Effector memory CD8-positive, alpha-beta T cell (primary cell): ENCODE measurements around the gene NKAIN2.
"Not testable (repeated sequence)": the region's sequence is repeated elsewhere in the genome, so short reads cannot be mapped to it uniquely, and the experiment has no call there.

Experiments
- ATAC-seq: fragments of 150-1000 bp; cut with Tn5 transposase; replicated peaks from 2 replicates; pipeline ENCODE4 v1.10.0; 2021; ENCODE audit warnings: mild to moderate bottlenecking, moderate library complexity
- DNase-seq, 3 experiments: peaks; one replicate each; pipeline ENCODE4 v3.0.0; 2021
- H3K27ac Mint-ChIP-seq, 2 donors: one replicate each; pipeline ENCODE4 v1.8.0; 2022; ENCODE audit warnings: mild to moderate bottlenecking in 2 of 2, mixed read lengths in 2 of 2, moderate library complexity in 2 of 2
- H3K27me3 Mint-ChIP-seq, 2 donors: one replicate each; pipeline ENCODE4 v1.8.0; 2022; ENCODE audit warnings: mixed read lengths in 2 of 2
- H3K36me3 Mint-ChIP-seq: one replicate; pipeline ENCODE4 v1.8.0; 2022; ENCODE audit warnings: mild to moderate bottlenecking, moderate library complexity, mixed read lengths; ENCODE audit not compliant: insufficient read depth
- H3K4me1 Mint-ChIP-seq, 2 donors: one replicate each; pipeline ENCODE4 v1.8.0; 2022; ENCODE audit warnings: low read depth in 2 of 2, mixed read lengths in 2 of 2
- H3K4me3 Mint-ChIP-seq, 2 donors: one replicate each; pipeline ENCODE4 v1.8.0; 2022; ENCODE audit warnings: mild to moderate bottlenecking in 2 of 2, mixed read lengths in 2 of 2, moderate library complexity in 2 of 2
- H3K9me3 Mint-ChIP-seq, 2 donors: one replicate each; pipeline ENCODE4 v1.8.0; 2022; ENCODE audit warnings: mixed read lengths in 2 of 2

The NKAIN2 gene

GRCh38 chr6:124297507-124297906 lies 493.8 kb downstream of the NKAIN2 start:
- H3K36me3 Mint-ChIP-seq, result no peaks in the 10 kb centered on the region
- ATAC-seq, result no peak

DNA sequence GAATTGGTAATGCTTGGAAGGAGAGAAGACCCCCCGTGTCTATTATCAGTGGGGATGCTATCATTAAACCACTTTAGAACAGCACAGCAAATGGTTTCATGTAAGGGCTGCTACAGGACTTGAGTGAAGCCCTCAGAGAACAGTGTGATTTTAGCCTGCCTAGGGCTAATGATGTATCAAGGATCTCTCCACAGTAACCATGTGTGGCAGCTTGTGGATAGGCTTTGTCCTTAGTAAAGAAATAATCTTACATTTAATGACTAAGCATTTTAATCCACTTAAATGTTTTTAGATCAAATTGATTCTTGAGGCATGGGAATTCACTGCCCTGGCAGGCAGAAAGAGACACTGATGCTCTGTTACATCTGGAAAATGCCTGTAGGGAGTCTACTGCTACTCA lies 495.1 kb downstream of the NKAIN2 start:
- Mint-ChIP-seq H3K36me3 (no peaks in the 10 kb centered on the region), H3K9me3 (peaks cover 7% of the 10 kb centered on the region in 2 donors), H3K4me3 (no peak overlapping the region), H3K4me1 (no peaks in the 10 kb centered on the region), H3K27me3 (no peaks in the 10 kb centered on the region), H3K27ac (no peak overlapping the region)
- ATAC-seq, result no peak
- DNase-seq, result no peak

More at GRCh38 chr6:124297507-124297906, 493.8 kb downstream of the NKAIN2 start:
- Mint-ChIP-seq H3K27me3 (no peaks in the 10 kb centered on the region), H3K9me3 (peaks cover 4 to 7% of the 10 kb centered on the region in 2 donors), H3K4me1 (no peaks in the 10 kb centered on the region), H3K27ac (no peak overlapping the region), H3K4me3 (no peak overlapping the region)
- no peak for DNase-seq

GRCh38 chr6:124300907-124301306 lies 497.2 kb downstream of the NKAIN2 start:
- not testable (repeated sequence) for H3K4me1 Mint-ChIP-seq, DNase-seq, H3K27me3 Mint-ChIP-seq, H3K36me3 Mint-ChIP-seq, ATAC-seq, H3K27ac Mint-ChIP-seq, H3K4me3 Mint-ChIP-seq
- H3K9me3 Mint-ChIP-seq, result peaks cover 7 to 11% of the 10 kb centered on the region in 2 donors

GRCh38 chr6:124303971-124304370 lies 500.3 kb downstream of the NKAIN2 start:
- H3K4me3 Mint-ChIP-seq, result no peak overlapping the region
- H3K27me3 Mint-ChIP-seq, result no peaks in the 10 kb centered on the region
- DNase-seq (no peak), ATAC-seq (no peak)
- H3K9me3 Mint-ChIP-seq, result peaks cover 7 to 11% of the 10 kb centered on the region in 2 donors
- H3K27ac Mint-ChIP-seq, result no peak overlapping the region
- no peaks in the 10 kb centered on the region for H3K36me3 Mint-ChIP-seq
- H3K4me1 Mint-ChIP-seq, result no peaks in the 10 kb centered on the region

DNA sequence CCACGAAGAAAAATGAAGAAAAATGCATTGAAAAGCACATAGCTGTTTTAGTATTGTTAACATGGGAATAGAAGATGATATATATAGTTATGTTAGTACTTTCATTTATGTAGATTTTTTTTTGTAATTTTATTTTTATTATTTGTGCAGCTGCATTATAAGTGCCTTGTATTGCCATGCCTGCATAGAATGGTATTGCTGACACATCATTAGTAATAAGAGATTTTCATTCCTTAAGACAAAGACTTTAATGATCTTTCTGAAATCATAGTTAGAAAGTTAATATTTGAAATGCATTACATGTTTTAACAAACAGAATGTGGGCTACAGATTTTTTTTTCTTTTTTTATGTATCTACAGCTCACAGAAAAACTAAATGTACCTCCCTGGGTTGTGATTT lies 506.5 kb downstream of the NKAIN2 start:
- no peaks in the 10 kb centered on the region for H3K27me3 Mint-ChIP-seq
- ATAC-seq (no peak), DNase-seq (no peak)
- no peak overlapping the region for H3K4me3 Mint-ChIP-seq
- no peak overlapping the region for H3K27ac Mint-ChIP-seq
- H3K36me3 Mint-ChIP-seq, result no peaks in the 10 kb centered on the region
- no peaks in the 10 kb centered on the region for H3K4me1 Mint-ChIP-seq
- H3K9me3 Mint-ChIP-seq, result peaks cover 0 to 5% of the 10 kb centered on the region in 2 donors

- H3K4me3 Mint-ChIP-seq, result no peak overlapping the region
- no peaks in the 10 kb centered on the region for H3K36me3 Mint-ChIP-seq
Measured at GRCh38 chr6:124319410-124319809, 515.7 kb downstream of the NKAIN2 start.

DNA sequence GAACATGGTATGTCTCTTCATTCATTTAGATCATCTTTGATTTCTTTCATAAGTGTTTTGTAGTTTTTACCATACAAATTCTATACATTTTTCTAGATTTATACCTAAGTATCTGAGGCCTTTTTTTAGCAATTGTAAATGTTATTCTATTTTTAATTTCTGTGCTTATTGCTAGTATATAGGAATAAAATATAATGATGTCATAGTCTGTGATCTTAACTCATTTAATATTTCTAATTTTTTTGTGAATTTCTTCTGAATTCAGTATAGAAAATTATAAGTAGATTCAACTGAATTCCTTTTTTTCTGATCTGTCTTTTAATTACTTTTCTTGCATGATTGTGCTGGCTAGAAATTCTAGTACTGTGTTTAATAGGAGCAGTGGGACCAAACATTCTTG lies 520.6 kb downstream of the NKAIN2 start:
- no peak for ATAC-seq
- no peaks in the 10 kb centered on the region for H3K27me3 Mint-ChIP-seq

More at GRCh38 chr6:124319410-124319809, 515.7 kb downstream of the NKAIN2 start:
- DNase-seq (no peak), ATAC-seq (no peak)
- no peaks in the 10 kb centered on the region for H3K9me3 Mint-ChIP-seq
- no peaks in the 10 kb centered on the region for H3K4me1 Mint-ChIP-seq
- H3K27me3 Mint-ChIP-seq, result no peaks in the 10 kb centered on the region
- H3K27ac Mint-ChIP-seq, result no peak overlapping the region

DNA sequence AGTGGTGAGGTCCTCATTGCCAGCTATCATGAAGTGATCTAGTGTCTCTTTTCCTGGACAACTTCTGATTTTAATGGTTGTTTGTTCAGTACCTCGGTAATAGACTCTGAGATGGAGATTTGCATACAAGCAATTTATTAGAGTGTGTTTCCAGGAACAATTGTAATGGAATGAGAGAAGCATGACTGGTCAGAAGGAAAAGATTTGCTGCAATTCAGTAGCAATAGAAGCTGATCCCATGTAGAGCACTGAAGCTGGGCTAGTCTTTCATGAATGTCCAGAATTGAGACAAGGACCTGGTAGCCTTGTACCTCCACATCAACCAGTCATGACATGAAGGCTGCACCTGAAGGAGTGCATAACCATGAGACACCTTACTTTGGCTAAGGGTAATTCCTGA lies 526.5 kb downstream of the NKAIN2 start:
- Mint-ChIP-seq H3K27me3 (no peaks in the 10 kb centered on the region), H3K27ac (no peak overlapping the region), H3K4me1 (no peaks in the 10 kb centered on the region), H3K9me3 (peaks cover 3 to 9% of the 10 kb centered on the region in 2 donors), H3K4me3 (no peak overlapping the region), H3K36me3 (no peaks in the 10 kb centered on the region)
- DNase-seq (no peak), ATAC-seq (no peak)

More for the DNA sequence above, 520.6 kb downstream of the NKAIN2 start:
- no peak overlapping the region for H3K27ac Mint-ChIP-seq
- no peaks in the 10 kb centered on the region for H3K36me3 Mint-ChIP-seq
- peaks cover 0 to 9% of the 10 kb centered on the region in 2 donors for H3K9me3 Mint-ChIP-seq
- H3K4me1 Mint-ChIP-seq, result no peaks in the 10 kb centered on the region
- no peak for DNase-seq
- no peak overlapping the region for H3K4me3 Mint-ChIP-seq

- Mint-ChIP-seq H3K4me3 (no peak overlapping the region), H3K36me3 (no peaks in the 10 kb centered on the region), H3K27me3 (no peaks in the 10 kb centered on the region), H3K9me3 (peaks cover 0 to 3% of the 10 kb centered on the region in 2 donors), H3K27ac (no peak overlapping the region), H3K4me1 (no peaks in the 10 kb centered on the region)
- no peak for DNase-seq
- ATAC-seq, result no peak
Measured at GRCh38 chr6:124334359-124334758, 530.7 kb downstream of the NKAIN2 start.

DNA sequence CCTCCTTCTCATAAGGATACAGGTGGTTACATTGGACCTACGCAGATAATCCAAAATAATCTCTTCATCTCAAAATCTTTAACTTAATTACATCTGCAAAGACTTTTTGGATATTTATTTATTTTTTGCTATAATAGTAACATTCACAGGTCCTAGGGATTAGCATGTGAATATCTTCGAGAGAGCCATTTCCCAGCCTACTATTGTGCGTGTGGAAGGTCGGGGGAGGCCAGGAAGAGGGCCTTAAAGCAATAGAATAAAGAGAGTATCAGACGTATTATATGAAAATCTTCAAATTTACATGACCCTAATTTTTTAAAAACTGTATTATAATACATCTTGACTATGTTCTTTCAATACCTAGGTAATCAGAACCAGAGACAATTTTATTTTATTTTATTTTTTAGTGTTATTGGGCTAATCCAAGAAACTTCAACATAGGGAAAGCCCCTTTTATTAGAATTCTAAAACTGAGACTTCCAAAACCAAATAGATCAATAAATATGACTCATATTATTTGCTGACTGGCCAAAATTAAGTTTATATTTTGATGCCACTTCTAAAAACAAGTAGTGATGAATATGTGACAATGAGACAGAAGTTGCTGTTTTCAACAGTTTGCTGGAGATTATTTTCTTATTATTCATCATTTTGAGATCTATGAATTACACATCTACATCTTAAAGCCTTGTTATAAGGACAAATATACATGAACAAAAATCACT lies 536.1 kb downstream of the NKAIN2 start:
- DNase-seq (no peak), ATAC-seq (no peak)
- Mint-ChIP-seq H3K36me3 (no peaks in the 10 kb centered on the region), H3K4me1 (no peaks in the 10 kb centered on the region), H3K4me3 (no peak overlapping the region), H3K27me3 (no peaks in the 10 kb centered on the region), H3K9me3 (no peaks in the 10 kb centered on the region), H3K27ac (no peak overlapping the region)

GRCh38 chr6:124348339-124348738 lies 544.7 kb downstream of the NKAIN2 start:
- not testable (repeated sequence) for H3K27me3 Mint-ChIP-seq, H3K4me3 Mint-ChIP-seq, ATAC-seq, H3K27ac Mint-ChIP-seq, H3K36me3 Mint-ChIP-seq, DNase-seq, H3K4me1 Mint-ChIP-seq
- H3K9me3 Mint-ChIP-seq, result peaks cover 3 to 16% of the 10 kb centered on the region in 2 donors

GRCh38 chr6:124355146-124355545 lies 551.5 kb downstream of the NKAIN2 start:
- Mint-ChIP-seq H3K27ac (no peak overlapping the region), H3K9me3 (peaks cover 1 to 10% of the 10 kb centered on the region in 2 donors), H3K4me1 (no peaks in the 10 kb centered on the region), H3K4me3 (no peak overlapping the region), H3K36me3 (no peaks in the 10 kb centered on the region), H3K27me3 (no peaks in the 10 kb centered on the region)
- ATAC-seq, result no peak
- no peak for DNase-seq

GRCh38 chr6:124356276-124356810 lies 552.7 kb downstream of the NKAIN2 start:
- H3K27me3 Mint-ChIP-seq, result no peaks in the 10 kb centered on the region
- no peak for DNase-seq
- H3K36me3 Mint-ChIP-seq, result no peaks in the 10 kb centered on the region
- H3K4me1 Mint-ChIP-seq, result no peaks in the 10 kb centered on the region
- H3K27ac Mint-ChIP-seq, result no peak overlapping the region
- no peak overlapping the region for H3K4me3 Mint-ChIP-seq
- no peak for ATAC-seq
- H3K9me3 Mint-ChIP-seq, result peaks cover 1 to 10% of the 10 kb centered on the region in 2 donors

GRCh38 chr6:124356811-124357210 lies 553.1 kb downstream of the NKAIN2 start:
- H3K9me3 Mint-ChIP-seq, result peaks cover 1 to 10% of the 10 kb centered on the region in 2 donors
- H3K4me3 Mint-ChIP-seq, result no peak overlapping the region
- H3K4me1 Mint-ChIP-seq, result no peaks in the 10 kb centered on the region
- no peak overlapping the region for H3K27ac Mint-ChIP-seq
- ATAC-seq, result no peak
- no peak for DNase-seq
- no peaks in the 10 kb centered on the region for H3K27me3 Mint-ChIP-seq
- no peaks in the 10 kb centered on the region for H3K36me3 Mint-ChIP-seq
